NCI-H2081 treated with DMSO at 0.1 percent for 48 hours (cell line): ENCODE data around the gene VPS26C.
"Not testable (repeated sequence)": the region's sequence is repeated elsewhere in the genome, so short reads cannot be mapped to it uniquely, and the experiment has no call there.

Source experiments
- DNase-seq: peaks from one replicate; lab custom pipeline; 2025; lab: John Stamatoyannopoulos, UW

The VPS26C gene

DNA sequence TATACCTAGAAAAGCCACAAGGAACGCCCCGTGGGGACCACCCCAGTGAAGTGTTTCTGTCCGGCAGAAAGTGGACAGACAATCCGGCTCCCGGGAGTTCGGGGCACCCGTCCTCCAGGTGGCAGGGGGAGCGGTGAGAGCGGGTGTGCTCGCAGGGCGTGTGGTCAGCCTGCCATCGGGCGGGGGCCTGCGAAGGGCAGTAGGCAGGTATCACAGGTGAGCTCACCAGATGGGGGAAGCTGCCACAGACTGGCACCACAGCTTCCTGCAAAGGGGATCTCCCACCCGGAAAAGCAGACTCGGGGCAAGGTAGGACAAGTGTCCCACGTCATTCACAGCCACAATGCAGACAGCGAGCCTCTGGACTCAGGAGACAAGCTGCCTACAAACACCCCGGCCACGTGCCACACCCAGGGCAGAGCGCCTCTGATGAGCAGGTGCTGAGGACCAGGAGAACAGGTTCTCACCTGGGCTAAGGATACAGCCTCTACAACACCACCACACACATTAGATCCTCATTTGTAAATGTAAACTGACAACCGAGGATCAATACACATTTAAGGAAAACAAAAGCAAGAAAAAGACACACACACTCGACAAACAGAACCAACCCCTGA, 36.4 kb downstream of the VPS26C start:
- DNase-seq = no peak

DNA sequence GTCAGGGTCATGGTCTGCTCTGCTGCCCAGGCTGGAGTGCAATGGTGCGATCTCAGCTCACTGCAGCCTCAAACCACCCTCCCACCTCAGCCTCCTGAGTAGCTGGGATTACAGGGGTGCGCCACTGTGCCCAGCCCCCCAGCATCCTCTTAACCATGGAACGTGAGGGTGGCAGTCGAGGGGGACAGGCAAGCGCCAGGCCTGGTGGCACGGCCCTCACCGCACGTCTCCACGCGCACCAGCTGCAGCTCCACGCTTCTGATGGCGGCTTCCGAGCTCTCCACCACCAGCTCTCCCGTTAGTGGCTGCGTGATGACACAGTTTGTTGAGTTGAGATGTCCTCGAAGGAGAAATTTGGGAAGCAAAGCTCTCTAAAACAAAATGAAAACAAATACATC, 39.1 kb downstream of the VPS26C start:
- DNase-seq = no peak

DNA sequence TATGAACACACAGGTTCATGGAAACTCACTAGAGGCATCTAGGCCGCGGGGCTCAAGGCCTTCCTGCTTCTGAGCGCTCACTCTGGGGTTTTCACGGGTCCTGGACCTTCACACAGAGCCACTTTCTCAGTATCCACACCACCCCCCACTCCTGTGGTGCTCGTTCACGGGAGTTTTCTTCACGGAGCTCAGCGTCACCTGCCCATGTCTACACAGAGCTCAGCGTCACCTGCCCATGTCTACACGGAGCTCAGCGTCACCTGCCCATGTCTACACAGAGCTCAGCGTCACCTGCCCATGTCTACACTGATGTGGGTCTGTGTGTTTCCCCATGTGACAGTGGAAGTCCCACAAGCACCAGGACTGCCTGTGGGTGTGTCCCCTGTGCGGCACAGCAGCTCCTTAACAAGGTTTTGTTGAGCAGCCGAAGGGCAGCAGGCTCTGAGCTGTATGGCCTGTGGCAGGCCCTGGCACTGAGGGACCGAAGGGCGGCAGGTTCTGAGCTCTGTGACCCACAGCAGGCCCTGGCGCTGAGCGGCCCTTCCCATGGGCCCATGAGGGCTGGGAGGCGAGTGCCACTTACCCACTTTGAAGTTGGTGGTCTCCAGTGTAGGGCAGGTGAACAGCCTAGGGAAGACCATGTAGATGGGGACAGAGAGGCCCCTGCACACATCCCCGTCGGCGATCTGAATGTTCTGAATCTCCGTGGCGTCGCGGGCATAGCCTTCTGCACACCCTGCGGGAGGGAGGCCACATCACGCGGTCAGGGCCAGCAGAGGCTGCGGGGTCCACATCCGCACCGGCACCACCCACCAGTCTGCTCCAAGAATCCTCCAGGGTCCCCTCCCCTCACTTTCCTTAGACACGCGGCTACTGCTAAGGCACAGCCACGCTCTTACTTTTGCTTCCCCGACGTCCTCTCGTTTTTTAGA, 39.8 kb downstream of the VPS26C start:
- no peak for DNase-seq

DNA sequence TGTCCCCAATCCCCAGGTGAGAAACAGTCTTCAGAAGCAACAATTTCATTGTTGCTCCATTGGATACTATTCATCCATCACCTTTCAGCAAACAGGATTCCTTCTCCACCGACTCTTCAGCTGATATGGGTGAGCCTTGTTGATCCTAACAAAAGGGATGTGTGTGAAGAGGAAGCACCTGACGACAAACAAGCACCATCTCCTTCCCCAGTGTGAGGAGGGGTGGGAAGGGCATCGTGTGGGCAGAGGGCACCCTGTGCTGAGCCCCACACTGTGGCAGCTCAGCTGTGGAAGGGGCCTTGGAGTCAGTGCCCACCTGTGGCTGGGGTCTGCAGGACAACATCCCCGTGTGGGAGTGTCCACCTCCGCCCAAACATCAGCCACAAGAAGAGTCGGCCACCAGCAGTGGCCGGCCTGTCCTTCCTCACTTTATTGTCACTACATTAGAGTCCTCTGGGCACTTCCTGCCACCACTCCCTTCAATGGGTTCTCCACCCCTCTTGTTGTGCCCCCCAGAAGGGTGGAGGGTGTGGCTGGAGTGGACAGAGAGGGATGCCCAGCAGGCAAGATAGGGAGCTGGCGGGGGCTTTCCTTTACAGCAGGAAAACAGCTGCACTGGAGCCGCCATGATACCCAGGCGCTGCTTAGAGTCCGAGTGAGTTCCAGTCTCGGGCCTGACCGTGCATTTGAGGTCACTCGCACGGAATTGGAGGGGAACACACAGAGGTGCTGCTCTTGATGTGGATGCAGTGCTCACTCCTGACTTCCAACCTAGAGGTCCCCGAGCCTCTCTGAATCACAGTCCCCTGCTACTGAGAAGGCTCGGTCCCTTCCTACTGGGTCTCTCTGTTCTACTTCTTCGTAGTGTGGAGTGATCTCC, 40.9 kb downstream of the VPS26C start:
- DNase-seq = no peak

DNA sequence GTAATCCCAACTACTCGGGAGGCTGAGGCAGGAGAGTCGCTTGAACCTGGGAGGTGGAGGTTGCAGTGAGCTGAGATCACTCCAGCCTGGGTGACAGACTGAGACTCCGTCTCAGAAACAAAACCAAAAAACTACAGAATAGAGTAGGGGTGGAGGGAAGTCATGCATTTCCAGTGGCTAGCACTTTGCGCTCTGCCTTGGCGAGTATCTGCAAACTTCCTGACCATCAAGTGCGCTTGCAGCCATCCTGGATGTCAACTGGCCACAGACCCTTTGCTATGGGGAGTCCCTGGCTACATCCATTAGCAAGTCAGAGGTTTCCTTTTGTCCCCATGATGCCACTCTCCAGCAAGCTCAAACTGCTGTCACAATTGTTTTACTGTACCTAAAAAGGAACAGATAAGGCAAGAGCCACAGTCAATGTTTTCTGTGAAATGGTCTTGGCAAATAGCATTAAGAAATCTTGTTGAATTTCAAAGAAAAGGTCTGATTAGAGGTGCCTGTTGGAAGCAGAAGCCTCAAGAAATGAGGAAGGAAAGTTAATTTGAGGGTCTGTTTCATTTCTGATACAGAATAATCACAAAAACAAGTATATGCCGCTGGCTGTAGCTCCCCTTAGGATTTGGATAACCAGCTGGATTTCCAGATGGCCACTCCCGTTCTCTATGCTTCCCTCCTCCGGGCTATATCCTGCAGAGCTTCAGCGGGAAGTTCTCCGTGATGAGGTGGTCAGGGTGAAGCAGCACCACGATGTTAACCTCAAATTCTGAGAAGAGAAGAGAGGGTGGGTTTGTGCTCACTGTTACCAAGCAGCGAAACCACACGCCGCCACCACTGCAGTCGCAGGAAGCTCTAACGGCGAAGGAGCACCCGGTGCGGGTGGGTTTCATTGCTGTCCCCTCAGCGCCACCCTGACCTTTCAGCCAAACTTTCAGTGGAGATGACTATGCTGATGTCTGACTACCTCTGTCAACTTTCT, 42.0 kb downstream of the VPS26C start:
- no peak for DNase-seq

DNA sequence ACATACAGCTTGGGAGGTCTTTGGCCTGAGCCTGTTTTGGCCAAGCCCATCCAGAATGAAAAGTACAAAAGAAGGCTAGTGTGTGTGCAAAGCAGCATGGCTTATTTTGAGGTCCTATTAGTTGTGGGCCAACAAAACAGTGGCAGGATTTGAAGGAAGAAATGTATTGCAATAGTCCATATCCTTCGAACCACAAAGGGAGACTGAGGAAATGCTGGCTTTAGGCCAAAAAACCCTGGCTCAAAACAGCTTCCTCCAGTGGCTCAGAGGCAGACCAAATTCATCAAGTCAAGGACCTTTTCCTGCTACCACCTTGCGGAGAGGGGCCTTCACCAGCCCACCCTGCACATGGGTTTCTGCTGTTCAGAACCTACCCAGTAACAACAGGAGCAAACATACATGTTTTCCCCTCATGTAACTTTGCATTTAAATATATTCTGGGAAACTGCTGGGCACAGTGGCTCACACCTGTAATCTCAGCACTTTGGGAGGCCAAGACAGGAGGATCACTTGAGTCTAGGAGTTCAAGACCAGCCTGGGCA, 43.3 kb downstream of the VPS26C start:
- no peak for DNase-seq

DNA sequence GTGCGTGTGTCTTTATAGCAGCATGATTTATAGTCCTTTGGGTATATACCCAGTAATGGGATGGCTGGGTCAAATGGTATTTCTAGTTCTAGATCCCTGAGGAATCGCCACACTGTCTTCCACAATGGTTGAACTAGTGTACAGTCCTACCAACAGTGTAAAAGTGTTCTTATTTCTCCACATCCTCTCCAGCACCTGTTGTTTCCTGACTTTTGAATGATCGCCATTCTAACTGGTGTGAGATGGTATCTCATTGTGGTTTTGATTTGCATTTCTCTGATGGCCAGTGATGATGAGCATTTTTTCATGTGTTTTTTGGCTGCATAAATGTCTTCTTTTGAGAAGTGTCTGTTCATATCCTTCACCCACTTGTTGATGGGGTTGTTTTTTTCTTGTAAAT, 44.9 kb downstream of the VPS26C start:
- not testable (repeated sequence) for DNase-seq

DNA sequence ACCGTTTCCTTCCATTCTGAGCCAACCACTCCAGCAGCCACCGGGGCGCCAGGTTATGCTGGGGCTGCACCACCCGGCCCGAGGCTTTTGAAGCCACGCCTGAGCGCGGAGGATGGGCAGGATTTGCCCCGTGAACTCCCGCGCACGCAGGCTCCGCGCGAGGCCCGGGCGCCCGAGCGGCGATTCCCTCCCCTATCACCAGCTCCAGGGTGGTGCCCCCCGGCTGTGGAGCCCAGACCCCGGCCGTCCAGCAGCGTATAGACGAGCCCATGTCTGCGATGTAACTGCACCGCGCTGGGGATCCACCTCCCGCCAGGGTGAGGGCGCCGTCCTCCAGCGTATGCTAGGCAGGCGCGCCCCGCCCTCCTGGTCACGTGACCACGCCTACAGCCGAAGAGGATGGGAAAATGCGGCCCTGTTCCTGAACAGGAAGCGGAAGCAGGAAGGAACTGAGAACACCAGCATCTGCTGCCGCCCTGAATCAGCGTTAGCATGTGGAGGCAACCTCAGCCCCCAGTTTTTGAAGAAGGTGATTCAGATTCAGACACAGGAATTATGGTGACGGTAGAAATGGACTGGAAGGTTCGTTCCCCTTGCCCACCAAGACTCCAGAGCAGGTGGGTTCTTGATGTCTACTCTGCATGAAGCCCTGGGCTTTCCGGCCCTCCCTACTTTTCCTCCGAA, 46.0 kb downstream of the VPS26C start:
- DNase-seq = peak; percentile 1

DNA sequence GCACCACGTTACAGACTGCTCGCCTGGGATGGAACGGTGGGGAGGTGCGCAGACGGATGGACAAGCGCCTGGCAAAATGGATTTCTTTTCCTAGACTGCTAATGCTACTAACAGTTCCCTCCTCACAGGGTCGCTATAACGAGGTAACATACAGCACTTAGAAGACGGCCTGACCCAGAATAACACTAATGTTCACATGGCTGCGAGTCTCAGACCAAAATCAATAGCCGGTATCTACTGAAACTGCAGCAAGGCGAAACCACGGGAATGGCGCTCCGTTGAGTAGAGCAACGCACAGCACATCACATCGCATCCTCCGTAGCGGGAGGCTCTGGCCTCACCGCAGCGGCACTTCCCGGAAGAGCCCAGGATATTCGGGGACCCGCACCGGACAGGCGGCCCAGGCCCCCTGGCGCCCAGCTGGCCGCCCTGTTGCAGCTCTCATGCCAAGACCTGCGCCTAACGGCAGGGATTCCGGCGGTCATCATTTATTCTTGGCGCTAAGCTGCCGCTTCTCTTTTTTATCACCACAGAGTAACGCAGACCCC, 46.6 kb downstream of the VPS26C start:
- DNase-seq = no peak

DNA sequence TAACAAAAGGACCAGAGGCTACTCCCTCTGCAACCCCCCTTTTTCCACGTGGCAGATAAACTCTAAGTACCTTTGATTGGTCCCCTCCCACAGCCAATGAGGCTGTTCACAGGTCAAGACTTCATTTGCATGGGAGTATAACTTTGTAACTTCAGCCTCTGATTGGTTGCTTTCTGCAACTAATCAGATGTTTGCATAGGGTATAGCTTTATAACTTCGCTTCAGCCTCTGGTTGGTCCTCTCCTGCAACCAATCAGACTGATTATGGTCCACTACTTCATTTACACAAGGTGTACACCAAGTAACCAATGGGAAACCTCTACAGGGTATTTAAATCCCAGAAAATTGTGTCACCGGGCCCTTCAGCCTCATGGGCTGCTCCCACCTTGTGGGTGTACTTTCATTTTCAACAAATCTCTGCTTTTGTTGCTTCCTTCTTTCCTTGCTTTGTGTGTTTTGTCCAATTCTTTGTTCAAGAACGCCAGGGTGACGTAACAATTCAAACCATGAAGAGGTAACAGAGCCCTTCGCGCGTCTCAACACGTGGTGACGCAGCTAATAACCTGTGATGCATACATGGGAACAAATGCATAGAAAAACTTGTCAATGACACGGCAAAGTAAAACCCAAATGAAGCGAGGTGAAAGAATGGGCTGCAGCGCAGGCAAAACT, 47.2 kb downstream of the VPS26C start:
- DNase-seq = no peak

DNA sequence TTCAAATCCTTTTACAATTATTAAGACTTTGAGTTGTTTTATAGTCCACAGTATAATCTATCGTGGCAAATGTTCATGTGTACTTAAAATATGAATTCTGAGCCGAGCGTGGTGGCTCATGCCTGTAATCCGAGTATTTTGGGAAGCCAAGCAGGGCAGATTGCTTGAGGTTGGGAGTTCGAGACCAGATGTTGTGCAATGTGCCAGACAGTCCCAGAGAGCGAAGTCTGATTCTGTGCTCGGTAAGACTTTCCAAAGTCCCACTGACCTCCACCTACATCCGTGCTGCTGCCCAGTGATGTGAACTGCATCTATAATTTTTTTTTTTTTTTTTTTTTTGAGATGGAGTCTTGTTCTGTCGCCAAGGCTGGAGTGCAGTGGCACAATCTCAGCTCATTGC, 52.2 kb downstream of the VPS26C start:
- no peak for DNase-seq

DNA sequence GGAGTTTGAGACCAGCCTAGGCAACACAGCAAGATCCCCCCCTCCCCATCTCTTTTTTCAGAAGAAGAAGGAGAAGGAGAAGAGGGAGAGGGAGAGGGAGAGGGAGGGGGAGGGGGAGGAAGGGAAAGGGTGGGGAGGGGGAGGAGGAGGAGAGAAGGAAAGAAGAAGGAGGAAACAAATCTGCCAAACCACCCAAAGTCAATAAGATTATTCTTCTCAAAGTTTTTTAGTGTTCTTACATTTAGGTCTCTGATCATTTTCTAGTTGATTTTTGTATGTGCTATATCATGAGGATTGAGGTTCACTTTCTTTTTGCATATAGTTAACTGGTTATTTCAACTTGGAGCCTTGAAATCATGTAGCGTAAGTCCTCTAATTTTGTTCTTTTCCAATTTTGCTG, 56.3 kb downstream of the VPS26C start:
- DNase-seq = no peak

DNA sequence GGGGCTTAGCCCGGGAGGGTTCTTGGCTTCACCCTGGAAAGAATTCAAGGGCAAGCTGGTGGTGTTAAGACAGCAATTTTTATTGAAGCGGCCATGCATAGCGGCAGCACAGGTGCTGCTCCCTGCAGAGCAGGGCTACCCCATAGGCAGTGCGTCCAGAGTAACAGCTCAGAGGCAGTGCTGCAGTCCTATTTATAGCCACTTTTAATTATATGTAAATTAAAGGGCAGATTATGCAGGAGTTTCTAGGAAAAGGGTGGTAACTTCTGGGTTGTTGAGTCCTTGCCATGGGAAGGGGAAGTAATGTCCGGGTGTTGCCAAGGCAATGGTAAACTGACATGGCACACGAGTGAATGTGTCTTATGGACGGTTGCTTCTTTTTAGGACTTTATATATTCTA, 57.0 kb downstream of the VPS26C start:
- no peak for DNase-seq

DNA sequence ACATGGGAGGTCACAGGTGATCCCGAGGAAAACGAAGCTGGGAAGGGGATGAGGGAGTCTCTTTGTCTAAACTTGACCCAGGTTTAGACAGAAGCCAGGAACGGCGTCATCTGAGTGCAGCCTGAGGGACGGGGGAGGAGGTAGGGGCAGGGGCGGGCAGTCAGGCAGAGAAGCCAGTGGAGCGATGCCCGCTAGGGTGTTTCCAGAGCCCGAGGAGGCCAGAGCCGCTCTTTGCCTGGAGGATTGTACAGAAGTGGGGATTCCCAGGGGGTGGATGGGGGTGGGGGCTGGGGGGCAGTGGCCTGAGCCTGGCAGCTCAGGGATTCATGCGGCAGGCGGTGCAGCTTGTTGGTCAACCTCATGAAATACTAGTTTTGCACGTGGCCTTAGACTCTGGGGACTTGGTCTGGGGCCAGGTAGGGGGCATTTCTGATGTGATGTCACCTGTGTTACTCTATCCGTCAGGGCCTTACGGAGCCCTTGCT, 58.4 kb downstream of the VPS26C start:
- DNase-seq = no peak

DNA sequence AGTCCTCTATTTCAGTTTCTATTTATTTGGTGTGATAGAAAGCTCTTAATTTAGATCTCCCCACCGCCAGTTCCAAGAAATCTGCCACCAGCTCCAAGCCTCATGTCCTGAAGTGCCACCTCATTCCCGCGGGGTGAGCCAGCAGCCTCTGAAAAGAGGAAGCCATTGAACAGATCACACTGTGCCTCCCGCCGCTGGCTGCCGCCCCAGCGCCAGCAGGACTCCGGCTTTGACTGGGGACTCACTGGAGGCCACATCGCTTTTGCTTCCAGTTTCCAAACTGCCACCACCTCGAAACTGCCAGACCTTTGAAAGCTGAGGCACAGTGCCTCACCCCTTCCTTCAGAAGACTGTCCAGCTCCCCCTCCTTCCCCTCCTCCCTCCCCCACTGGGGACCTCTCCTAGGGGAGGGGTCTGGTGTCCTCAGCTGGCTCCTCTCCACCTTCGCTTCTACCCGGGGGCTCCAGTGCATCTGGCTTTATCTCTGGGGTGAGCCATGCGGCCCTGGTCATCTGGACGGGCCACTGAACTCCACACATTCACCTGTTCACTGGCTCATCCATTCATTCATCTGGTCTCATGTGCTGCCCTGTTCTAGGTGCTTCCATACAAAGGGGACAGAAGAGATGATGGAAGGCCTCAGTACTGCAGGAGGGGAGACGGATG, 58.9 kb downstream of the VPS26C start:
- DNase-seq = no peak

DNA sequence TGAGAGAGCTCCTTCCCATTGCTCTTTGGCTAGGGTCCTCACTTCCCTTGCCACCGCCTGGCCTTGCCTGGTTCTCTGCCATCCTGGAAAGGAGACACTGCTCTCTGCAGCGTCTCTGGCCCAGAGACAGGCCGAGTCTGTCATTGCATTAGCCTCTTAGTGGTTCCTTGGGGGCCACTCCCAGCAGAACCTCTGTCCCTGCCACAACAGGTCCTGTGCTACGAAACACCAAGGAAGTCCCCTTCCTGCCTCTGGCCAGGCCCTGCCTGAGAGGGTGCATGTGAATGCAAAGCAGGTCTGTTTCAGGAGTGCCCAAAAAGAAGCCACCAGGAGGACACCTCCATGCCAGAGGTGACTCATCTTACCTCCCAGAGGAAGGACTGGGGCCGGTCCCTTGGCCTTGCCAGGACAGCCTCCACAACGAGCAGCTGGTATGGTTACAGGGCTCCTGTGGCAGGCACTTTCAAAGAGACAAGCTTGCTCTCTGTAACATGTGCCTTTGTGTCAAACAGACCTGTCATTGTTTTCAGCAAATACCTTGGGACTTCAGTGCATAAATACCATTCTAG, 59.6 kb downstream of the VPS26C start:
- no peak for DNase-seq

DNA sequence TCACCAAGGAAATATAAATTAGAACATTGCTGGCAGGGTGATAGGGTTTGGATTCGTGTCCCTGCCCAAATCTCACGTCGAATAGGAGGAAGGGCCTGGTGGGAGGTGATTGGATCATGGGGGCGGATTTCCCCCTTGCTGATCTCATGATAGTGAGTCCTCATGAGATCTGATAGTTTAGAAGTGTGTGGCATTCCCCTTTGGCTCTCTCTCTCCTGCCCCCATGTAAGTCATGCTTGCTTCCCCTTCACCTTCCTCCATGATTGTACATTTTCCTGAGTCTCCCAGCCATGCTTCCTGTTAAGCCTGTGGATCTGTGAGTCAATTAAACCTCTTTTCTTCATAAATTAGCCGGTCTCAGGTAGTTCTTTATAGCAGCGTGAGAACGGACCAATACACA, 60.6 kb downstream of the VPS26C start:
- DNase-seq = no peak

DNA sequence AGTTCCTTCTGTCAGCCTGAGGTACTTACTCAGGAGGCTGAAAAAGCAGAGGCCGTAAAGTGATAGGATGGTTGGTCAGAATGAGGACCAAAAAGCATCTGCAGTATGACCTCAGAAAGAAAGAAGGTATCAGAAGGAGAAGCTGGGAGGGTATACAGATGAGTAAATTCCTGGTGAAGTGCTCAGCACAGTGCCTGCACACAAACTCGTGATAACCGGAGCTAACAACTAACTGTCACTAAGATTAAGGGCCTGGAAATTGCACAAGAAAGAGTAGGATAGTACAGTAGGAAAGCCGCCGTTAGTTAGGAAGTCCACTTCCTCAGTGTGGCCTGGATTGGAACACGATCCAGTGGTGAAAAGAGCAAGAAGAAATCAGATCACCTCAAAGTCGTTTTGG, 62.6 kb downstream of the VPS26C start:
- no peak for DNase-seq
